ENCODE results near the gene AFF1. TPM values are rescaled to one million over a fixed set of nuclear protein-coding genes. Genes with fewer than 3 reads are reported as not detected.

The AFF1 gene
- total RNA-seq, 1 donor from 2014 or later: 22.4 TPM

GRCh38 chr4:86947501-86948120 lies 12.8 kb downstream of the AFF1 start:
- peak in 1 of 2 donors; percentile 39 for DNase-seq (ENCODE audit: low read depth in 2 of 2)

- no peak for DNase-seq (ENCODE audit: low read depth in 2 of 2)
Measured at GRCh38 chr4:86948276-86948675, 13.5 kb downstream of the AFF1 start.

- no peak for DNase-seq (ENCODE audit: low read depth in 2 of 2)
Measured at GRCh38 chr4:86950831-86951525, 16.2 kb downstream of the AFF1 start.

GRCh38 chr4:86955888-86956451 lies 21.2 kb downstream of the AFF1 start:
- DNase-seq (ENCODE audit: low read depth in 2 of 2): no peak

- DNase-seq (ENCODE audit: low read depth in 2 of 2): no peak
Measured at GRCh38 chr4:86957215-86957614, 22.4 kb downstream of the AFF1 start.

- DNase-seq (ENCODE audit: low read depth in 2 of 2): no peak
Measured at GRCh38 chr4:86959588-86960500, 25.0 kb downstream of the AFF1 start.

- no peak for DNase-seq (ENCODE audit: low read depth in 2 of 2)
Measured at GRCh38 chr4:86960557-86960961, 25.7 kb downstream of the AFF1 start.

- no peak for DNase-seq (ENCODE audit: low read depth in 2 of 2)
Measured at GRCh38 chr4:86961116-86961515, 26.3 kb downstream of the AFF1 start.

GRCh38 chr4:86961605-86962295 lies 26.9 kb downstream of the AFF1 start:
- no peak for DNase-seq (ENCODE audit: low read depth in 2 of 2)

- no peak for DNase-seq (ENCODE audit: low read depth in 2 of 2)
Measured at GRCh38 chr4:86963697-86964096, 28.9 kb downstream of the AFF1 start.

GRCh38 chr4:86965019-86965976 lies 30.5 kb downstream of the AFF1 start:
- DNase-seq (ENCODE audit: low read depth in 2 of 2): no peak

GRCh38 chr4:86967073-86967472 lies 32.3 kb downstream of the AFF1 start:
- DNase-seq (ENCODE audit: low read depth in 2 of 2): no peak

GRCh38 chr4:86967798-86968197 lies 33.0 kb downstream of the AFF1 start:
- DNase-seq (ENCODE audit: low read depth in 2 of 2): peak in 1 of 2 donors; percentile 49

- peak; percentile 45 to 49 for DNase-seq (ENCODE audit: low read depth in 2 of 2)
Measured at GRCh38 chr4:86968547-86968946, 33.7 kb downstream of the AFF1 start.

- peak; percentile 7 to 68 for DNase-seq (ENCODE audit: low read depth in 2 of 2)
Measured at GRCh38 chr4:86970447-86971354, 35.9 kb downstream of the AFF1 start.

GRCh38 chr4:86971355-86971683 lies 36.5 kb downstream of the AFF1 start:
- DNase-seq (ENCODE audit: low read depth in 2 of 2): no peak

GRCh38 chr4:86972997-86973396 lies 38.2 kb downstream of the AFF1 start:
- DNase-seq (ENCODE audit: low read depth in 2 of 2): no peak

GRCh38 chr4:86973668-86974067 lies 38.9 kb downstream of the AFF1 start:
- DNase-seq (ENCODE audit: low read depth in 2 of 2): peak in 1 of 2 donors; percentile 42

- peak in 1 of 2 donors; percentile 46 for DNase-seq (ENCODE audit: low read depth in 2 of 2)
Measured at GRCh38 chr4:86974551-86974994, 39.8 kb downstream of the AFF1 start.
